Left hindlimb (tissue), 1 donor: Measurements from ENCODE around the gene KCNK7.
A peak's percentile ranks its signal among the peaks of the same experiment; 100 is the strongest.
"Not testable (repeated sequence)": the region's sequence is repeated elsewhere in the genome, so short reads cannot be mapped to it uniquely, and the experiment has no call there.

Experiments
- DNase-seq: peaks from one replicate; pipeline ENCODE4 v3.0.0-alpha.2; 2018

The KCNK7 gene

DNA sequence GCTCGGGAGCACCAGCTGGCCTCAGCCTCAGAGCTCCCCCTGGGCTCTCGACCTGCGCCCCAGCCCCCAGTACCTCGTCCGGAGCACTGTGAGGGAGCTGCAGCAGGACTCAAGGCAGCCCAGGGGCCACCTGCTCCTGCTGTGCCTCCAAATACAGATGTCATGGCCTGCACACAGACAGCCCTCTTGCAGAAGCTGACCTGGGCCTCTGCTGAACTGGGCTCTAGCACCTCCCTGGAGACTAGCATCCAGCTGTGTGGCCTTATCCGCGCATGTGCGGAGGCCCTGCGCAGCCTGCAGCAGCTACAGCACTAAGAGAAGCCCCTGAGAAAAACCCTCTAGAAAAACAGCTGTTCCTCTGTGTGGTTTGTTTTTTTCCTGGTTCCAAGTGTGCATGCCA is 24.2 kb downstream of the KCNK7 start:
- DNase-seq, result no peak

- DNase-seq, result peak; percentile 98
Observed at GRCh38 chr11:65569973-65570918, 25.4 kb downstream of the KCNK7 start, which contains the start of gene ZNRD2. Gene ZNRD2 (plus strand): TSS chr11:65570477. CDS start chr11:65570492, 15 bp downstream.

- no peak for DNase-seq
Observed at GRCh38 chr11:65569164-65569972, 26.2 kb downstream of the KCNK7 start.

GRCh38 chr11:65565624-65566453 is 29.8 kb downstream of the KCNK7 start:
- no peak for DNase-seq

GRCh38 chr11:65564879-65565559 is 30.6 kb downstream of the KCNK7 start:
- DNase-seq, result not testable (repeated sequence)

- no peak for DNase-seq
Observed at GRCh38 chr11:65563601-65564000, 32.0 kb downstream of the KCNK7 start.

DNA sequence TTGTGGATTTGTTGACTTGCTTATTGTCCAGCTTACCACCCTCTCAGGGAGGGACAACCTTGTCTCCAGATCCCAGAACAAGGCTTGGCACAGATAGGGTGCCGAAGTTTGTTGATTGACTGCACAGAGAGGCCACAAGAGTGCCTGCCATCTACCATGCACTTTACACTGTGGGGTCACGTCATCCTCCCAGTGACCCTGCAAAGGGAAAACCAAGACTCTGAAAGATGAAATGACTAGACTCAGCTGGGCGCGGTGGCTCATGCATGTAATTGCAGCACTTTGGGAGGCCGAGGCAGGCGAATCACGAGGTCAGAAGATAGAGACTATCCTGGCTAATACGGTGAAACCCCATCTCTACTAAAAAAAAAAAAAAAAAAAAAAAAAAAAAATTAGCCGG is 32.8 kb downstream of the KCNK7 start:
- DNase-seq, result no peak

DNA sequence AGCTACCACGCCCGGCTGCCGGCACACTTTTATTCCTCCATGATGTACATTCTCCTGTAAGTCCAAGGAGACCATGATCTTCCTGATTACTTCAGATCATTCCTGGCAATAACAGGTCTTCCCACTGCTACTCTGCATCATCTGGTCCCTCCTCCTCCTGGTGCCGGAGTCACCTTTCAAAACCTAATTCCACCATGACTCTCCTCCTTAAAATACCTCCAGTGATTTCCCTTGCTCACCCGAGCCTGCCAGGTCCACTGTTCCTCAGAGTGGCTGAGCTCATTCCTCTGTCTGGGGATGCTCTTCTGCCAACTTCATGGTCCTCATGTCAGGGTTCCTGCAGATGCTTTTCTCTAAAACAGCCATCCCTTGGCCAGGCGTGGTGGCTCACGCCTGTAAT is 33.6 kb downstream of the KCNK7 start:
- DNase-seq, result no peak

DNA sequence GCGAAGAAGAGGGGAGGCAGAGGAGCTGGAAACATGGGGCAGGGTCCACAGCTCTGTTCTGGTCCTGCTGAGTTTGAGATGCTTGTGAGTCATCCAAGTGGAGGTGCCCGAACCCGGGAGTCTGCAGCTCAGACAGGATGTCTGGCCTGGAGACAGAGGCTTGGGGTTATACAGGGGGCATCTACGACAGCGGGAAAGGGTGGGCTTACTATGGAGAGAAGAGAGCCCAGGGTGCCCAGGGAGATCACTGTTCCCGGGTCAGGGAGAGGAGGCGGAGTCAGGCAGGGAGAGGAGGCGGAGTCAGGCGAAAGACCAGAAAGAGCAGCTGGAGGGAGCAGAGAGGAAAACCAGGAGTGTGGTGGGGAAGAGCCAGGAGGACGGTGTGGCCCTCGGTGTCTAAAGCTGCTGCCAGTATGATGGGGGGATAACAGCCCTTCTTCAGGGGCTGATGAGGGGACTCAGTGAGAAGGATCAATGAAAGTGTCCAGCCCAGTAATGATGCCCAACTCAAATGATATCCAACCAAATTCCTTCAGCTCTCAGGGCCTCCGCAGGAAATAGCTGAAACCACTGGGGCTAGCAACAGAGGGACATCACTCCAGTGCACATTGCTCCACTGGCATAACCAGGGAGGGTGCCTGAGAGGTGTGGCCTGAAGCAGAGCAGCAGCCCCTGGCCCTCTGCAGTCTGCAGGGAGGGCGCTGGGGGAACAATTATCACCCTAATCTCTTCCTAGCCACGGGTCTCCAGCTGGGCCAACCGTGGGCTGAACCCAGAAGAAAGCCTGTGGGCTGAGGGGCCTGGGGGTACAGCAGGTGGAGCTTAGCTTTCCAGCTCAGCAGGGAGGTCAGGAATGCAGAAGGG is 34.8 kb downstream of the KCNK7 start:
- peak; percentile 76 for DNase-seq

DNA sequence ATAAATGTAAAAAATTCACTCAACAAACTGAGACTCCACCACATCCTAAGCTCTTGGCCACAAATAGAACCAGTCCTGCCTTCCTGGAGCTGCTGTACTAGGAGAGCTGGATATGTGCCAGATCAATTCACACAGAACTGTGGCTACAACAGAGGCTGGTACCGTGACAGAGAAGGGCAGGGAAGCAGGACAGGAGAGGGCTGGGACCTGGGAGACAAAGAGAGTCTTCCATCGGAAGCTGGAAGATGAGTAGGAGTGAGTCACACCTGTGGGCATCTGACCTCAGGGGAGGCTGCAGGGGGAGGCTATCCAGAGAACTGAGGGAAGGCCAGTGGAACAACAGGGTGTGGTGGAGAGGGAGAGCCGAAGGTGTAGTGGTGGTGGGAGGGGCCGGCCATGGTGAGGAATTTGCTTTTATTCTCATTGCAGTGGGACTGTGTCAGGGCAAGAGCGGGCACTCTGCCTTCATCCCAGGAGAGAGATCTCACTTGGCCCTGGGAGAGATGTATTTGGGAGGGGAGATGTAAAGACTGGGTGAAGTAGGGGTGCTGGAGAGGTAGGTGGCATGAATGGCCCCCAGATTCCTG is 35.6 kb downstream of the KCNK7 start:
- no peak for DNase-seq

DNA sequence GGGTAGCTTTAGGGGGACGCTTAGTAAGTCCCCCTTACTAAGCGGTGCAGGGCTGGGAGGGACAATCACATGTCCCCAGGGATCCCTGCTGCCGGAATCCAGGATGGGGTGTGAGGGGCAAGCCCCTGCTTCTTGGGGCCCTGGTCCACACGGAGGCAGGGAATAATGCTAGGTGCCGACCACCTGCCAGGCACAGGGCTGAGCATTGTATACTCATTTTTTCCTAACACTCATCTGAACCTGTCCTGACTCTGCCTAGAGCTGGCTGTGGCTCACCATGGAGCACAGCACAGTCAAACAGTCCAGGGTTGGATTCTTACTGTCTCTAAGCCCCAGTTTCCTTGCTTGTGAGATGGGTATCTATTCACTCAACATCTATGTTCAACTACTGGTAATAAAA is 36.1 kb downstream of the KCNK7 start:
- DNase-seq, result no peak

DNA sequence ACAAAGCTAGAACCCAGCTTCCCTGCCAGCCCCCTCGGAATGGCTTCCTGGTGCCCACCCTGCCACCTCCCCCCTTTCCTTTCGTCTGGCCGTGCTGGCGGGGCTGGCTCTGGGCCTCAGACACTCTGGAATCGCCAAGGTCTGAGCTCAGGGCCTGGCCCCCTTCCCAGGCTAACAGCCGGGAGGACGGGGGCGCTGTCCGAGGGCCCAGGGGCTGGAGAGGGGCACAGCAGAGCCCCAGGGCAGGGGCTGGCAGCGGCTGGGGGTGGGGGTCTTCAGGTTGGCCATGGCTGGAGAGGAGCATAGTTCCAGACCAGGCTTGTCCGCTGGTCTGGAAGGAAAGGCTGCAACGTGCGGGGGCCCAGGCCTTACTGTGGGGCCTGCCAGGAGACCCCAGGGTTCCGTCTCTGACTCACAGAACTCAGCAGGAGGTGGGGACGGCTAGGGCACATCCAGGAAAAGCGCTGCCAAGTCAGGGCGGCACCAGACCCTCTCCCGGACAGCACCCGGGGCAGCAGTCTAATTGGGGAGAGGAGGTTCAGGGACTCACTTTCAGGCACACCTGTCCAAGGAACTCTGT is 36.6 kb downstream of the KCNK7 start:
- DNase-seq, result no peak

DNA sequence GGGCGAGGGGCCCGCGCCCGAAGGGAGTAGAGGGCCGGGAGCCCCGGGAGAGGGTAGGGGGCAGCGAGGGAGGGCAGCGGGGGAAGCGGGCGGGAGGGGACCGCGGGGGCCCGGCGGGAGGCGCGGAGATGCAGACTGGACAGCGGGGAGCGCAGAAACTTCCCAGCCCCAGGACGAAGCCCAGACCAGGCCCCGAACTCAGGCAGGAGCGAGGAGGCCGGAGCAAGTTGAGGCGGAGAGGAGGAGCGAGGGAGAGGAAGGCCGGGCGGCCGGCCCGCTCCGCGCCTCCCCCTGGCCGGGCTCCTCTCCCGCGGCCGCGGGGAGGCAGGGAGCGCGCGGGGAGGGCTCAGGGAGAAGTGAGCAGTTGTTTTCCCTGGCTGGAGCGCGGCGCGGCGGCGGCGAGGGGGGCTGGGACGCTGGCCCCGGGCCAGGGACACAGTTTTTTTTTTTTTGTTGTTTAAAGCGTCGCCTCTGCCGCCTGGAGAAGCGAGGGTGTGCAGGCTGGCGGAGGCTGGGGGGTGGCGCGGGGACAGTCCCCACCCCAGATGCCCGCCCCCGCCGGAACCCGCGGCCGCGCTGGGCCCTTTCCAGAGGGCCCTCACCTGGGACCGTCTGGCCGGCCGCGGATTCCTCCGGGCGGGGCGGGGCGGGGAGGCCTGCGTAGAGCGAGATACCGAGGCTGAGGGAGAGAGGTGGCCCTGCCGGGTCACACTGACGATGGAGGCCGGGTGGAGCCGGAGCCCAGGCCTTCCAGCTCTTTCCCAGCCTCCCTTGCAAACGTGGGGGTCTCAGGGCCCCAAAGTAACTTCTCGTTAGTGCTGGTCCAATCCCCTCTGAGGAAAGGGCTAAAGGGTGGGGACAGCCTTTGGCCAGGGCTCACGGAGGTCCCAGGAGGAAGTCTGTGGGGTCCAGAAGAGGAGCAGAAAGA is 37.3 kb downstream of the KCNK7 start, which contains the start of gene LTBP3:
Gene LTBP3 (minus strand): TSS at position 358 of the 928 bp plus-strand sequence. CDS start 400 bp downstream, outside the sequence.
- DNase-seq, result peak; percentile 92

- DNase-seq, result peak; percentile 60
Observed at GRCh38 chr11:65557280-65558001, 38.2 kb downstream of the KCNK7 start.

- no peak for DNase-seq
Observed at GRCh38 chr11:65556470-65557279, 38.9 kb downstream of the KCNK7 start.

GRCh38 chr11:65555693-65556231 is 39.8 kb downstream of the KCNK7 start:
- DNase-seq, result peak; percentile 85

DNA sequence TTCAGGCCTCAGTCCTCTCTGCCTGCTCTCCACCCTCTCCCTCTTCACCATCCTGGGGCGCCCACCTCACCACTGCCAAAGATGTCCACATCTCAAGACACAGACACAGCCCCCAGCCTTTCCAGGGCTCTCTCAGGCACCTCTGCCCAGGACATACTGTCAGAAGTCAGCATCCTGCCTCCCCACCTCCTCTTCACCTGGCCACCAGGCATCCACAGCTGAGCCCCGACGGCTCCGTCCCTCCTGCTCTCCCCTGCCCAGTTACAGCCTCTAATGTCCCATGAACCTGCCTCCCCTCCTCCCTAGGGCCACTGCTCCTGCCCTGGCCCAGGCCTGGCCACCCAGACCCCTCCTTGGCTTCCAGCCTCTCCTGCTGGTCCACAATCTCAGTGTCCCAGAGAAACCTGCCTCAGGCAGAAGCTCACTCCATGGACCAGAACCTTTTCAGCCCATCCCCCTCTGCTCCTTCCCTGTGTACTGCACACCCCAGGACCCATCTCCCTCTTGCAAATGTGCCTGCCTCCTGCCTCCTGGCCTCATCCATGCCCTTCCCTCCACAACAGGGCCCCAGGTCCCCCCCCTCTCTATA is 40.7 kb downstream of the KCNK7 start:
- no peak for DNase-seq
